GM18861 (cell line): Measurements from ENCODE around the gene PPIG.
A peak's percentile ranks its signal among the peaks of the same experiment; 100 is the strongest.
"Not testable (repeated sequence)": the region's sequence is repeated elsewhere in the genome, so short reads cannot be mapped to it uniquely, and the experiment has no call there.

Source experiments
- ATAC-seq: cut with Tn5 transposase; IDR thresholded peaks from one replicate; pipeline ENCODE4 v1.9.1; 2021; ENCODE audit not compliant: unreplicated experiment

Gene PPIG

GRCh38 chr2:169584005-169584877, at the start of gene PPIG:
PPIG (plus strand) TSS chr2:169584351; CDS start chr2:169604042, 19,691 bp downstream.
- ATAC-seq, result peak; percentile 86

GRCh38 chr2:169539460-169539859, 44.7 kb upstream of the PPIG start:
- not testable (repeated sequence) for ATAC-seq

- no peak for ATAC-seq
Measured at GRCh38 chr2:169540146-169540545, 44.0 kb upstream of the PPIG start.

- ATAC-seq, result no peak
Measured at GRCh38 chr2:169542433-169542832, 41.7 kb upstream of the PPIG start.

GRCh38 chr2:169546756-169547155, 37.4 kb upstream of the PPIG start:
- no peak for ATAC-seq

- no peak for ATAC-seq
Measured at GRCh38 chr2:169561364-169561763, 22.8 kb upstream of the PPIG start.

- ATAC-seq, result not testable (repeated sequence)
Measured at GRCh38 chr2:169562084-169562483, 22.1 kb upstream of the PPIG start.

- no peak for ATAC-seq
Measured at GRCh38 chr2:169562519-169562918, 21.6 kb upstream of the PPIG start.

GRCh38 chr2:169565686-169566085, 18.5 kb upstream of the PPIG start:
- no peak for ATAC-seq

- no peak for ATAC-seq
Measured at GRCh38 chr2:169569948-169570347, 14.2 kb upstream of the PPIG start.

- not testable (repeated sequence) for ATAC-seq
Measured at GRCh38 chr2:169570752-169571151, 13.4 kb upstream of the PPIG start.

- no peak for ATAC-seq
Measured at GRCh38 chr2:169571571-169571970, 12.6 kb upstream of the PPIG start.

- no peak for ATAC-seq
Measured at GRCh38 chr2:169572189-169572588, 12.0 kb upstream of the PPIG start.

- no peak for ATAC-seq
Measured at GRCh38 chr2:169572821-169573159, 11.4 kb upstream of the PPIG start.

- peak; percentile 98 for ATAC-seq
Measured at GRCh38 chr2:169573160-169573973, 10.8 kb upstream of the PPIG start, which contains the start of gene FASTKD1. FASTKD1 (minus strand) TSS chr2:169573865; CDS start chr2:169572029, 1,836 bp downstream.

- peak; percentile 9 for ATAC-seq
Measured at GRCh38 chr2:169573974-169574299, 10.2 kb upstream of the PPIG start.

- ATAC-seq, result not testable (repeated sequence)
Measured at GRCh38 chr2:169574539-169574938, 9.6 kb upstream of the PPIG start.

- not testable (repeated sequence) for ATAC-seq
Measured at GRCh38 chr2:169575264-169575663, 8.9 kb upstream of the PPIG start.

- no peak for ATAC-seq
Measured at GRCh38 chr2:169579044-169579443, 5.1 kb upstream of the PPIG start.

- not testable (repeated sequence) for ATAC-seq
Measured at GRCh38 chr2:169582552-169583266, 1.4 kb upstream of the PPIG start.

GRCh38 chr2:169583518-169583917, 633 bp upstream of the PPIG start:
- ATAC-seq, result no peak
